Measurements from ENCODE around the gene TMEM63B. TPM values are rescaled to one million over a fixed set of nuclear protein-coding genes. Genes with fewer than 3 reads are reported as not detected.
A peak's percentile ranks its signal among the peaks of the same experiment; 100 is the strongest.

The TMEM63B gene
- total and polyA plus RNA-seq, 9 of the 15 experiments (the other 6 are each of a cell fraction or from before 2014, with no cell fraction given): 0.14 to 39.4 (median 14.4) TPM

GRCh38 chr6:44133981-44134711 lies 6.8 kb downstream of the TMEM63B start (continued):
- TF ChIP-seq KDM1A (IDR thresholded peaks at IDR 0.05) (peak; percentile 40 to 77; a peak in 3 of 4 replicates), ZBTB17 (CRISPR knock-in tag; IDR thresholded peaks at IDR 0.05) (0 out of 2 replicates have a peak, but pooled peaks have one; percentile 6), COPS2 (conservative IDR thresholded peaks at IDR 0.05) (no peak), SUPT5H (IDR thresholded peaks at IDR 0.05) (no peak), ZNF644 (tag; IDR thresholded peaks at IDR 0.05; ENCODE audit: low read depth) (no peak), ZSCAN32 (CRISPR knock-in tag; IDR thresholded peaks at IDR 0.05) (no peak), MYC (IDR thresholded peaks at IDR 0.05; ENCODE audit: low read depth, low read length) (peak; percentile 71), MYC (CRISPR knock-in tag; IDR thresholded peaks at IDR 0.05; ENCODE audit: borderline replicate concordance, low read depth) (no peak), ZKSCAN1 (IDR thresholded peaks at IDR 0.05; ENCODE audit: low read depth, low read length) (peak; percentile 34; the same call in 1 of the 2 replicates), RB1 (IDR thresholded peaks at IDR 0.05; ENCODE audit: low read depth) (no peak), CBX5 (IDR thresholded peaks at IDR 0.05; ENCODE audit: borderline replicate concordance, low read depth) (no peak), ARHGAP35 (IDR thresholded peaks at IDR 0.05; ENCODE audit: partially characterized antibody) (no peak), JUND (IDR thresholded peaks at IDR 0.05; ENCODE audit: borderline replicate concordance, low read depth, low read length) (peak; percentile 89), JUND (tag; IDR thresholded peaks at IDR 0.05; ENCODE audit: borderline replicate concordance, low read depth, low read length) (peak; percentile 69; the same call in 2 of the 3 replicates)
- TF ChIP-seq, protein P1, sequence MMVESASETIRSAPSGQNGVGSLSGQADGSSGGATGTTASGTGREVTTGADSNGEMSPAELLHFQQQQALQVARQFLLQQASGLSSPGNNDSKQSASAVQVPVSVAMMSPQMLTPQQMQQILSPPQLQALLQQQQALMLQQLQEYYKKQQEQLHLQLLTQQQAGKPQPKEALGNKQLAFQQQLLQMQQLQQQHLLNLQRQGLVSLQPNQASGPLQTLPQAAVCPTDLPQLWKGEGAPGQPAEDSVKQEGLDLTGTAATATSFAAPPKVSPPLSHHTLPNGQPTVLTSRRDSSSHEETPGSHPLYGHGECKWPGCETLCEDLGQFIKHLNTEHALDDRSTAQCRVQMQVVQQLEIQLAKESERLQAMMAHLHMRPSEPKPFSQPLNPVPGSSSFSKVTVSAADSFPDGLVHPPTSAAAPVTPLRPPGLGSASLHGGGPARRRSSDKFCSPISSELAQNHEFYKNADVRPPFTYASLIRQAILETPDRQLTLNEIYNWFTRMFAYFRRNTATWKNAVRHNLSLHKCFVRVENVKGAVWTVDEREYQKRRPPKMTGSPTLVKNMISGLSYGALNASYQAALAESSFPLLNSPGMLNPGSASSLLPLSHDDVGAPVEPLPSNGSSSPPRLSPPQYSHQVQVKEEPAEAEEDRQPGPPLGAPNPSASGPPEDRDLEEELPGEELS (CRISPR knock-in tag; IDR thresholded peaks at IDR 0.05; ENCODE audit: borderline replicate concordance): no peak
- TF ChIP-seq, protein P2, sequence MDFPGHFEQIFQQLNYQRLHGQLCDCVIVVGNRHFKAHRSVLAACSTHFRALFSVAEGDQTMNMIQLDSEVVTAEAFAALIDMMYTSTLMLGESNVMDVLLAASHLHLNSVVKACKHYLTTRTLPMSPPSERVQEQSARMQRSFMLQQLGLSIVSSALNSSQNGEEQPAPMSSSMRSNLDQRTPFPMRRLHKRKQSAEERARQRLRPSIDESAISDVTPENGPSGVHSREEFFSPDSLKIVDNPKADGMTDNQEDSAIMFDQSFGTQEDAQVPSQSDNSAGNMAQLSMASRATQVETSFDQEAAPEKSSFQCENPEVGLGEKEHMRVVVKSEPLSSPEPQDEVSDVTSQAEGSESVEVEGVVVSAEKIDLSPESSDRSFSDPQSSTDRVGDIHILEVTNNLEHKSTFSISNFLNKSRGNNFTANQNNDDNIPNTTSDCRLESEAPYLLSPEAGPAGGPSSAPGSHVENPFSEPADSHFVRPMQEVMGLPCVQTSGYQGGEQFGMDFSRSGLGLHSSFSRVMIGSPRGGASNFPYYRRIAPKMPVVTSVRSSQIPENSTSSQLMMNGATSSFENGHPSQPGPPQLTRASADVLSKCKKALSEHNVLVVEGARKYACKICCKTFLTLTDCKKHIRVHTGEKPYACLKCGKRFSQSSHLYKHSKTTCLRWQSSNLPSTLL (IDR thresholded peaks at IDR 0.05): no peak
- TF ChIP-seq, protein P3, sequence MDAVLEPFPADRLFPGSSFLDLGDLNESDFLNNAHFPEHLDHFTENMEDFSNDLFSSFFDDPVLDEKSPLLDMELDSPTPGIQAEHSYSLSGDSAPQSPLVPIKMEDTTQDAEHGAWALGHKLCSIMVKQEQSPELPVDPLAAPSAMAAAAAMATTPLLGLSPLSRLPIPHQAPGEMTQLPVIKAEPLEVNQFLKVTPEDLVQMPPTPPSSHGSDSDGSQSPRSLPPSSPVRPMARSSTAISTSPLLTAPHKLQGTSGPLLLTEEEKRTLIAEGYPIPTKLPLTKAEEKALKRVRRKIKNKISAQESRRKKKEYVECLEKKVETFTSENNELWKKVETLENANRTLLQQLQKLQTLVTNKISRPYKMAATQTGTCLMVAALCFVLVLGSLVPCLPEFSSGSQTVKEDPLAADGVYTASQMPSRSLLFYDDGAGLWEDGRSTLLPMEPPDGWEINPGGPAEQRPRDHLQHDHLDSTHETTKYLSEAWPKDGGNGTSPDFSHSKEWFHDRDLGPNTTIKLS (IDR thresholded peaks at IDR 0.05; ENCODE audit: borderline replicate concordance, low read depth): no peak
